ENCODE results near the gene COLEC12.
"Not testable (repeated sequence)": the region's sequence is repeated elsewhere in the genome, so short reads cannot be mapped to it uniquely, and the experiment has no call there.

Gene COLEC12

GRCh38 chr18:332007-332406, 168.5 kb downstream of the COLEC12 start:
- in situ Hi-C loops (cut with MboI; ENCODE audit: low sequenced_read_pairs), result no loop called here

DNA sequence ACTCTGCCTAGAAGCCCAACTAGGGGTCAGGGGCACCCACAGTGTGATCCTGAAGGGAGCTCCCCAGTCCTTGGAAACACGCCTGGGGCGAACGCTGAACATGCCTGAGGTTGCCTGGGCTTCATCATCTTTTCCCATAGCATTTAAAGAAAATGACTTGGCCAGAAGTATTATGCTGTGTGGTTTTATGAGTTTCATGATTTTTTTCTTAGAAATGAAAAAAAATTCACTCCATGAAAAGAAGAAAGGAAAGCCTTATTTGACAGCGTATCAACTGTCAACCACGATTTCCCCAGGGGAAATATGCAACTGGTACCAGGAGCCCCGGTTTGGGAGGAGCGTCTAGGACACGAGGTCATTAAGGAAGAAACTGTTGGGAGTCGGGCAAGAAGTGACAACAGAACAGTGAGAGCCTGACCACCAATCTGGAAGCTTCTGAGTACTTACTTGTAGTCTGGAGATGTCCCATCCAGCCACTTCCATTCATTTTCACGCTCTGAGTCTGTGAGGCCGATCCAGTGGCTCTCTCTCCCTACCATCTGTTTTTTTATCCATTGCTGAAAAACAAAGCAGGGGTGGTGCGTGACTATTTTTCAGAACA, 169.2 kb downstream of the COLEC12 start:
- in situ Hi-C loops (cut with MboI; ENCODE audit: low sequenced_read_pairs), result no loop called here

- in situ Hi-C loops (cut with MboI; ENCODE audit: low sequenced_read_pairs), result no loop called here
Observed at GRCh38 chr18:328928-329327, 171.6 kb downstream of the COLEC12 start.

DNA sequence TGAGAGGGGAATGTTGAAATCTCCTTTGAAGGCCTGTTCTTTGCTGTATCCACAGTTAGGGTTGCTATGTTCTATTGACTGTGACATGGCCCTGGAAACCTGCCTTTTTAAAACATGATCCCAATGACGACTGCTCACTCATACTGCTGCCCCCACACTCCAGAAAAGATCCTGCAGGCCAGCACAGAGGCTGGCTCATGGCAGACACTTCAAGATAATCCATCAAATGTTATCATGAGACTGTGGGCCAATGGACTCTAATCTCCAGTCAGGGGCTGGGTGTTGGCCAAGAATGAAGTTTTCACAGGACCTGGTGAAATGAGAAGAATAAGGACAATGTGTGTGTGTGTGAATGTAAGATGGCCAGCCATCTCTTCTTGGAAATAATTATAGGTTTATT, 173.7 kb downstream of the COLEC12 start:
- in situ Hi-C loops (cut with MboI; ENCODE audit: low sequenced_read_pairs), result no loop called here

DNA sequence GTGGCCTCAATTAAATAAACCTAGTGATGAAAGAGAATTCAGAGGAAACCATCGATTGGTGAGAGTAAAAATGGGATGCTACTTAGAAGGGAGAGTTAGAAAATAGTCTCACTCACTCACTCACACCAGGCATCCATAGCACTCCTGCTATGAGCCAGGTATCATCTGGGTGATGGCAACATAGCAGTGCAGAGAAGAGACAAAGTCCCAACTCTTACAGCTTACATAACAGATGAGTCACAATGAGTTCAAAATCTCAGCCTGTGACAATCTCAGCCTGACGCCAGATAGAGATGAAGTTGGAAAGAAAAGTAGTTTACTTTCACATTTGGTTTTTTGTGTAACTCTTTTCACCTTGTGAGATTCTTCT, 177.3 kb downstream of the COLEC12 start:
- in situ Hi-C loops (cut with MboI; ENCODE audit: low sequenced_read_pairs), result no loop called here

DNA sequence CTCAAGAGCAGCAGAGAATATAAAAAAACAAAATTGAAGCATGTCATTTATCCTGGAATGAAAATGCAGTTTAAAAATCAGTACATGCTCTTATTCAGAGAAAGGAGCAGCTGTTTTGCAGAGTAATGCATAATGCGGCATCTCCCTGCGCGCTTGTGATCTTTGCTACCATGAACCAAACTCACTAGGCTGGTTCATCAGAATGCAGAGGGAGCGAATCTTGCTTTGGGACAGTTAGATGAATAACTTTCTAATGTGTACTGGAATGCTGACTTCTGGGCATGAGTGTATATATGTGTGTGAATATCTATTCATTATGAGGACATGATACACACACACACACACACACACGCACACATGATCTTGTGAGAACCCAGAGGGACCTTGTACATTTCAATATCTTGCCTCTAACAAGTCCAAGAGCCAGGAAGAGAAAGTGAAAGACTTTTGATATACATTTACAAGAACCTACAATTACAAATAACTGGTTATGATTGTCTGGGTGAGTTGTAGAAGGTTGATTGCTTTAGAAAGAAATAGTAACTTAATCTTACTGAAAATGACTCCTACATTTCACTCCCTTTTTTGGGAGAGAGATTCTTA, 178.5 kb downstream of the COLEC12 start:
- in situ Hi-C loops (cut with MboI; ENCODE audit: low sequenced_read_pairs), result no loop called here

GRCh38 chr18:320155-320554, 180.3 kb downstream of the COLEC12 start:
- in situ Hi-C loops (cut with MboI; ENCODE audit: low sequenced_read_pairs), result no loop called here

- in situ Hi-C loops (cut with MboI; ENCODE audit: low sequenced_read_pairs), result no loop called here
Observed at GRCh38 chr18:319720-320119, 180.8 kb downstream of the COLEC12 start.

DNA sequence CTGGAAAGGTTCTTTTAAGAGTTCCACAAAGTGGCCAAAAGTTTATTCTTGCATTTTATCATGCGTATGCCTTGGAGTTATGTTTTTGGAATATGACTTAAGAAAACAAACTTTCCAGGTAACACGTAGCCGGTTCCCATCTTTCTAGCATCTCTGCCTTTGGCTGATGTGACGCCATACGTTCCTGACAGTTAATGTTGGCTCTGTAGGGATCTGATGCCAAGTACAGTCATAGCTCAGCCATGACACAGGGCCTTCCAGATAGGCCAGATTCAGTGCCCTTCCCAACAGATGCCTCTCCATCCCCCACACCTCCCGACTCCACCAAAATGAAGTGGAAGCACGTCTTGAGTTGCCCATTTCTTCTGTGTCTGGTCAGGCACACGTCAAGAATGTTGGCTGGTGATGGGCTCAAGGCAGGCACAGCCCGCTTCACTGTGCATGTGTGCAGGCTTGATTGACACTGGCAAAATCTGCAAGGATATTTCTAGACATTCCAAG, 181.7 kb downstream of the COLEC12 start:
- in situ Hi-C loops (cut with MboI; ENCODE audit: low sequenced_read_pairs), result no loop called here

DNA sequence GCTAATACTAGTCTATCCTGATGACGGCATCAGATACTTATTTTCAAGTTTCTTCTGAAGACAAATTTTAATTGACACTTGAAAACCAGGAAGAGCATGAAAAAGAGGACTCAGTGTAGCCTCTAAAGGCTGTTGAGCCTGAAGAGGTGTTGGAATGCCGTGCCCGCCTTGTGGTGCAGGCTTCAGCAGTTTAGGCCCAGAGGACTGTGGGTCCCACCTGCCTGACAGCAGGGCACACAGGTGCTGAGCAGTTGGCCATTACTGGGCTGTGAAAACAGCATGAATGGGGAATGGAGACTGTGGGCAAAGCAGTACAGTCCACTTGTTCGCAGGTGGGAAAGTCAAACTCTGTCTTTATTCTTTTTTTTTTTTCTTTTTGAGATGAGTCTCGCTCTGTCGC, 182.9 kb downstream of the COLEC12 start:
- in situ Hi-C loops (cut with MboI; ENCODE audit: low sequenced_read_pairs), result no loop called here

DNA sequence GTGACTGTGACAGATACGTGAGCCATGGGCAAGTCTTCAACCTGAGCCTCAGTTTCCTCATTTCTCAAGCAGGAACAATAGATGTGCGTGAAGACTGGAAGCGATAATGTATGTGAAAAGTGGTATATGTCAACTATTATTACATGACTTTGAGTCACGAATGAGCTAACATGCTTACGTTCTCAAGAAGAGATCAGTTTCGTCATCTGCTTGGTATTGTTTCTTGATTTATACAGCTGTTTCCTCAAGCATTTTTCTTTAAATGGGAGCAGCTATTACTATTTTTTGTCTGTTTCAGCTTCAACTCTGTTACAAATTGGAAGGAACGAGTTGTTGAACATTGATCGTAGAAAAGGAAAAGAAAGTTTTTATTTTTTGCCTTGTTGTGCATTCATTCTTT, 184.1 kb downstream of the COLEC12 start:
- in situ Hi-C loops (cut with MboI; ENCODE audit: low sequenced_read_pairs), result no loop called here

DNA sequence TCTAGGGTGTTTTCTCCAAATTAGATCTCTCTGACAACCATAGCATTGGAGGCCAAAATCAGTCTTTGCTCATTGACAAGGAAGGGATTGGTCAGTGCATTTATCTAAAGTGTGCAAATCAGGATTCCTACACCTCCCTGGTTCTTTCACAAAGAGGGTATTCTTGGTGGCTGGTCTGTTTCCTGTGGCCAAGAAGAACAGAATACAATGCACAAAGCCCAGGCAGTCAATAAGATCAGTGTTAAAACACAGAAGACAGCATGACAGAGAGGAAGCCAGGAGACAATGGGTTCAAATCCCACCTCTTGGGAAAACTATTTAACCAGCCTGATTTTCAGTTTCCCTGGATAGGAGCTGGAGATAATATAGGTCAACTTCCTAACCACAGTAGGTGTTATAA, 186.6 kb downstream of the COLEC12 start:
- in situ Hi-C loops (cut with MboI; ENCODE audit: low sequenced_read_pairs), result no loop called here

- in situ Hi-C loops (cut with MboI; ENCODE audit: low sequenced_read_pairs), result no loop called here
Observed at GRCh38 chr18:312415-312814, 188.1 kb downstream of the COLEC12 start.

GRCh38 chr18:310042-310441, 190.5 kb downstream of the COLEC12 start:
- in situ Hi-C loops (cut with MboI; ENCODE audit: low sequenced_read_pairs), result no loop called here

- in situ Hi-C loops (cut with MboI; ENCODE audit: low sequenced_read_pairs), result not testable (repeated sequence)
Observed at GRCh38 chr18:308086-308485, 192.4 kb downstream of the COLEC12 start.

- in situ Hi-C loops (cut with MboI; ENCODE audit: low sequenced_read_pairs), result no loop called here
Observed at GRCh38 chr18:306608-307255, 193.8 kb downstream of the COLEC12 start.

DNA sequence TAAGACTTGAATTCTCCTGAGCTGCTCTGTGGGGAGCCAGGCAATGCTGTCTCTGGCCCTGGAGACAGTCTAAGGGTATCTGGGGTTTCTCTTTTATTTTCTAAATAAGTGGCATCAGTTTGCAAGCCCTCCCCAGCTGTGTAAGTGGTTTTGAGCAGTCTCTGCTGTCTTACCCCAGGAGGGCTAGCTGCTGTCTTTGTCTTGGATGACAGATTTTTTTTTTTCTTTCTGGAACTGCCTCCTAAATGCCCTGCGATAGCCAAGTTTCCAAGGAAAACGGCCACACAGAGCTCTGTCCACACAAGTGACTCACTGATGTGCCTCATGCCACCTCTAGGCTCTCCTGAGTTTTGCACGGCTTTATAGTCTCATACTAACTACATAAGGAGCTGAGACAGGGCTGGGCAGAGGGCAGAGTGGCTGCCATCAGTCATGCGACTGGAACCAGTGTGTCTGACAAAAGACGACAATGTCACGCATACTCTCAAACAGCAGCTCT, 195.4 kb downstream of the COLEC12 start:
- in situ Hi-C loops (cut with MboI; ENCODE audit: low sequenced_read_pairs), result no loop called here

DNA sequence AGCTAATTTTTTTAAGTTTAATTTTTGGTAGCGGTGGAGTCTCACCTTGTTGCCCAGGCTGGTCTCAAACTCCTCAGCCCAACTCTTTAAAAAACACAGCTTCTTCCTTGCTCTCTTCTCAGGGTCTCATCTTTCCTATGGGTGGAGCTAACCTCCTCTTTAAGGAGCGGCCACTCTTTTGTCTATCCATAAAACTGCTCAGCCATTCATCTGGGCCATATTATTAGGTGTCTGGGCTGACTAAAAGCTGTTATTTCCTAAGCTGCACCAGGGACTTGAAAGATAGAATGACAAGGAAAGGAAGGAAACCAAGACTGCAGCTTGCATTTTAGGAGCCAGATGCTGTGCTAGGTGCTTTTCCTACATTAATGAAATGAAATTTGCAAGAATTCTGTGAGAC, 196.9 kb downstream of the COLEC12 start:
- in situ Hi-C loops (cut with MboI; ENCODE audit: low sequenced_read_pairs), result no loop called here

DNA sequence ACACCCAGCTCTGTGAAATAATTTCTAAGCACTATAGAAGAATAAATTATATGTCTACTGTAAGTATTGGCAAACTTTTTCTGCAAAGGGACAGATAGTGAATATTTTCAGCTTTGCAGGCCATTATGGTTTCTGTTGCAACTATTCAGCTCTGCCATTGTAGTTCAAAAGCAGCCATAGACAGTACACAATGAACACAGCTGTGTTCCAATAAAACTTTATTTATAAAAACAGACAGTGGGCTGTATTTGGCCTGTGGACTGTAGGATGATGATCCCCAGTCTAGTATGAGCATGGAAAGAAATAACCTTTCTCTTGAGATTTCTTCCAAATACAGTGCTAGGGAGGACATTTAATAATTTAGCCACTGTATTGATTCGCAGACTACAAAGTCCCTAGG, 197.5 kb downstream of the COLEC12 start:
- in situ Hi-C loops (cut with MboI; ENCODE audit: low sequenced_read_pairs), result no loop called here

DNA sequence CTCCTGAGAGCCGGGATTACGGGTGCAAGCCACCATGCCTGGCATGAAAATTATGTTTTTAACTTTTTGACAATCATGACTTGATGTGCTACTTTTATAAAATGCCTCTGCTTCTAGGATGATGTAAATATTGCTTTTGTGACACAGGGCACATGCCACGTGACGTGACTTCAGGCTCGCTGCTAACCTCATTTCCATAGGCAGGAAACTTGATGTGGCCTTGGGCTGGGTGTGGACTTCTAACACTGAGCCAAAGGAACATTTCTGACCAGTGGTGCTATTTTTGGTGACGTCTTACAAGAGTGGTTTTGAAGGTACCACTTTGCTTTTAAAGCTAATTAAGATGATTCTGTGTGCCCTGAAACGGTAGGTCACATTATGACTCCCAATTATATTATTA, 198.4 kb downstream of the COLEC12 start:
- in situ Hi-C loops (cut with MboI; ENCODE audit: low sequenced_read_pairs), result no loop called here

DNA sequence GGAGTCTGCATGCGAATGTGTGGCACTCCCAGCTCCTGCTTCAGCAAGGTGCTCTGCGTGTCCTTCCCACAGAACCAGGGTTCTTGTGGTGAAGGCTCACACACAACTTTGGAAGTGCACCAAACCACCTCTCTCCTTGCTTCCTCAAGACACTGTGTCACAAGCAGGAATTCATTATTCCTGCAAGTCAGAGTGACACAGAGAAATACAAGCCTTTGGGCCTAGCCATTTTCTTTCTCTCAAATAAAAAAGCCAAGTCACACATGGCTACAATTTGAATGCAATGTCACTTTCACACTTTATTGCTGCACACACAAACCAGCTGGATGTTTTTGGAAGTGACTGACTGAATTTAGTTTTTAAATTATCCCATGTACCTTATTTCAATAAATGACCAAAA, 202.6 kb downstream of the COLEC12 start:
- in situ Hi-C loops (cut with MboI; ENCODE audit: low sequenced_read_pairs), result no loop called here

GRCh38 chr18:295756-296490, 204.6 kb downstream of the COLEC12 start:
- in situ Hi-C loops (cut with MboI; ENCODE audit: low sequenced_read_pairs), result no loop called here

All from HL-60/S4 treated with retinoic acid at 250 ng/mL for 4 days and 3 days (cell line).